ENCODE data around the gene MAST4.

- TF ChIP-seq, protein P1, sequence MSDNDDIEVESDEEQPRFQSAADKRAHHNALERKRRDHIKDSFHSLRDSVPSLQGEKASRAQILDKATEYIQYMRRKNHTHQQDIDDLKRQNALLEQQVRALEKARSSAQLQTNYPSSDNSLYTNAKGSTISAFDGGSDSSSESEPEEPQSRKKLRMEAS (IDR thresholded peaks at IDR 0.05), result no peak
- no peak for TF ChIP-seq KDM1A (IDR thresholded peaks at IDR 0.05; ENCODE audit: low read depth)
- no peak for TF ChIP-seq HOXA7 (CRISPR knock-in tag; IDR thresholded peaks at IDR 0.05)
Observed at GRCh38 chr5:67211926-67212325, 615.7 kb downstream of the MAST4 start.

Measured in A549 (cell line).